Activated CD8-positive, alpha-beta memory T cell treated with anti-CD3 and anti-CD28 coated beads, Interleukin-2, amount 10 ng/mL, durations not matched to agents 7 days and 5 days (primary cell): ENCODE measurements around the gene FMNL3. TPM values are rescaled to one million over a fixed set of nuclear protein-coding genes. Genes with fewer than 3 reads are reported as not detected.

Experiments used
- ATAC-seq: fragments of 150-1000 bp; cut with Tn5 transposase; one replicate; pipeline ENCODE4 v1.10.0; 2021; ENCODE audit warnings: moderate library complexity
- CTCF ChIA-PET: fragments of 350-600 bp; sonication (Branson Sonifier 250); formaldehyde crosslinking; loops from one replicate; lab custom pipeline; 2021; ENCODE audit warnings: antibody characterized with exemption; lab: Charles Lee
- DNase-seq: peaks from one replicate; pipeline ENCODE4 v3.0.0-alpha.2; 2020
- H3K27ac Mint-ChIP-seq: one replicate; pipeline ENCODE4 v1.8.0; 2021; ENCODE audit warnings: mild to moderate bottlenecking, mixed read lengths
- H3K27me3 Mint-ChIP-seq: one replicate; pipeline ENCODE4 v1.8.0; 2021; ENCODE audit warnings: mixed read lengths
- H3K36me3 Mint-ChIP-seq: one replicate; pipeline ENCODE4 v1.8.0; 2021; ENCODE audit warnings: mild to moderate bottlenecking, mixed read lengths
- H3K4me1 Mint-ChIP-seq: one replicate; pipeline ENCODE4 v1.8.0; 2021; ENCODE audit warnings: mixed read lengths
- H3K4me3 Mint-ChIP-seq: one replicate; pipeline ENCODE4 v1.8.0; 2021; ENCODE audit warnings: mild to moderate bottlenecking, moderate library complexity, mixed read lengths
- H3K9me3 Mint-ChIP-seq: one replicate; pipeline ENCODE4 v1.8.0; 2022; ENCODE audit warnings: low read depth, mixed read lengths
- total RNA-seq, 2 experiments: library from RNA; stranded (reverse); gene quantifications; one replicate each; pipeline ENCODE4 v1.2.3, GENCODE V29; 2021

Gene FMNL3
- total RNA-seq, 2 experiments from 2014 or later: 44.2 to 50.5 TPM

GRCh38 chr12:49667325-49668090, 39.7 kb downstream of the FMNL3 start:
- Mint-ChIP-seq H3K4me3 (no peak overlapping the region), H3K36me3 (peaks cover 7% of the 10 kb centered on the region), H3K27me3 (no peaks in the 10 kb centered on the region), H3K9me3 (no peaks in the 10 kb centered on the region), H3K4me1 (peaks cover 70% of the 10 kb centered on the region), H3K27ac (peak overlapping the region; percentile 5)
- no peak for DNase-seq
- no peak for ATAC-seq
- CTCF ChIA-PET: interaction anchor here (1.3 to 2.5 kb wide), 2 partner anchors 12 to 23 kb away, joined by 3 to 15 read pairs; no protein-coding TSS in a partner anchor

GRCh38 chr12:49666176-49666575, 41.0 kb downstream of the FMNL3 start:
- H3K27ac Mint-ChIP-seq: no peak overlapping the region
- no peaks in the 10 kb centered on the region for H3K9me3 Mint-ChIP-seq
- H3K36me3 Mint-ChIP-seq: peaks cover 19% of the 10 kb centered on the region
- DNase-seq (no peak), ATAC-seq (no peak)
- H3K4me3 Mint-ChIP-seq: no peak overlapping the region
- peaks cover 70% of the 10 kb centered on the region for H3K4me1 Mint-ChIP-seq
- CTCF ChIA-PET: interaction anchor here (1.3 to 7.3 kb wide), 2 partner anchors 10 to 39 kb away, joined by 3 to 53 read pairs; partner anchors contain the start of gene FMNL3
- H3K27me3 Mint-ChIP-seq: no peaks in the 10 kb centered on the region

GRCh38 chr12:49665384-49665783, 41.8 kb downstream of the FMNL3 start:
- CTCF ChIA-PET: interaction anchor here (1.2 to 7.3 kb wide), 4 partner anchors 34 to 75 kb away, joined by 3 to 53 read pairs (median 12); partner anchors contain the start of genes FMNL3, PRPF40B and TMBIM6
- Mint-ChIP-seq H3K36me3 (peaks cover 24% of the 10 kb centered on the region), H3K9me3 (no peaks in the 10 kb centered on the region), H3K27ac (peak overlapping the region; percentile 94), H3K4me1 (peaks cover 70% of the 10 kb centered on the region), H3K27me3 (no peaks in the 10 kb centered on the region), H3K4me3 (no peak overlapping the region)
- no peak for DNase-seq
- no peak for ATAC-seq

- Mint-ChIP-seq H3K27me3 (no peaks in the 10 kb centered on the region), H3K9me3 (no peaks in the 10 kb centered on the region), H3K4me1 (peaks cover 65% of the 10 kb centered on the region), H3K36me3 (peaks cover 24% of the 10 kb centered on the region), H3K4me3 (no peak overlapping the region), H3K27ac (peak overlapping the region; percentile 94)
- CTCF ChIA-PET: interaction anchor here (1.2 to 7.3 kb wide), 8 partner anchors 9 to 76 kb away, joined by 3 to 53 read pairs (median 12); partner anchors contain the start of genes FMNL3, PRPF40B and TMBIM6
- DNase-seq (no peak), ATAC-seq (no peak)
Measured at GRCh38 chr12:49664591-49665239, 42.5 kb downstream of the FMNL3 start.

- CTCF ChIA-PET: interaction anchor here (1.1 to 7.3 kb wide), 7 partner anchors 10 to 77 kb away, joined by 3 to 53 read pairs (median 15); partner anchors contain the start of genes FMNL3 and TMBIM6
- H3K27ac Mint-ChIP-seq: peak overlapping the region; percentile 94
- no peak overlapping the region for H3K4me3 Mint-ChIP-seq
- H3K9me3 Mint-ChIP-seq: no peaks in the 10 kb centered on the region
- peaks cover 24% of the 10 kb centered on the region for H3K36me3 Mint-ChIP-seq
- ATAC-seq: no peak
- H3K27me3 Mint-ChIP-seq: no peaks in the 10 kb centered on the region
- H3K4me1 Mint-ChIP-seq: peaks cover 65% of the 10 kb centered on the region
- no peak for DNase-seq
Measured at GRCh38 chr12:49664167-49664566, 43.0 kb downstream of the FMNL3 start.

- Mint-ChIP-seq H3K9me3 (no peaks in the 10 kb centered on the region), H3K27ac (peak overlapping the region; percentile 94), H3K36me3 (peaks cover 23% of the 10 kb centered on the region), H3K4me1 (peaks cover 62% of the 10 kb centered on the region), H3K27me3 (no peaks in the 10 kb centered on the region), H3K4me3 (peak overlapping the region; percentile 48)
- CTCF ChIA-PET: interaction anchor here (0.9 to 7.3 kb wide), 14 partner anchors 8 to 321 kb away, joined by 3 to 53 read pairs (median 5); partner anchors contain the start of genes FMNL3 and TMBIM6
- ATAC-seq: peak; percentile 98
- peak; percentile 90 for DNase-seq
Measured at GRCh38 chr12:49662998-49663843, 44.0 kb downstream of the FMNL3 start.

GRCh38 chr12:49661746-49662145, 45.5 kb downstream of the FMNL3 start:
- ATAC-seq: no peak
- CTCF ChIA-PET: interaction anchor here (0.8 to 7.3 kb wide), 7 partner anchors 14 to 167 kb away, joined by 3 to 53 read pairs (median 6); partner anchors contain the start of genes FMNL3, NCKAP5L and TMBIM6
- Mint-ChIP-seq H3K4me1 (peaks cover 49% of the 10 kb centered on the region), H3K27ac (peak overlapping the region; percentile 94), H3K36me3 (peaks cover 29% of the 10 kb centered on the region), H3K27me3 (no peaks in the 10 kb centered on the region), H3K9me3 (no peaks in the 10 kb centered on the region), H3K4me3 (no peak overlapping the region)
- DNase-seq: no peak

GRCh38 chr12:49661191-49661590, 46.0 kb downstream of the FMNL3 start:
- Mint-ChIP-seq H3K4me3 (no peak overlapping the region), H3K27me3 (no peaks in the 10 kb centered on the region), H3K36me3 (peaks cover 29% of the 10 kb centered on the region), H3K9me3 (no peaks in the 10 kb centered on the region), H3K4me1 (peaks cover 51% of the 10 kb centered on the region), H3K27ac (peak overlapping the region; percentile 94)
- CTCF ChIA-PET: interaction anchor here (1.0 to 7.3 kb wide), 4 partner anchors 12 to 44 kb away, joined by 3 to 53 read pairs (median 5); partner anchors contain the start of gene FMNL3
- ATAC-seq: no peak
- no peak for DNase-seq

- H3K4me3 Mint-ChIP-seq: no peak overlapping the region
- no peak for ATAC-seq
- peaks cover 30% of the 10 kb centered on the region for H3K36me3 Mint-ChIP-seq
Measured at GRCh38 chr12:49659753-49660152, 47.5 kb downstream of the FMNL3 start.

GRCh38 chr12:49658276-49658675, 48.9 kb downstream of the FMNL3 start:
- Mint-ChIP-seq H3K4me1 (peaks cover 32% of the 10 kb centered on the region), H3K4me3 (no peak overlapping the region), H3K9me3 (no peaks in the 10 kb centered on the region), H3K27me3 (no peaks in the 10 kb centered on the region), H3K27ac (no peak overlapping the region), H3K36me3 (peaks cover 36% of the 10 kb centered on the region)
- ATAC-seq (no peak), DNase-seq (no peak)
- CTCF ChIA-PET: interaction anchor here (0.9 to 3.8 kb wide), 4 partner anchors 10 to 22 kb away, joined by 3 to 14 read pairs (median 4); no protein-coding TSS in a partner anchor

More at GRCh38 chr12:49659753-49660152, 47.5 kb downstream of the FMNL3 start:
- DNase-seq: no peak
- H3K4me1 Mint-ChIP-seq: peaks cover 46% of the 10 kb centered on the region
- CTCF ChIA-PET: interaction anchor here (1.1 to 7.3 kb wide), 5 partner anchors 11 to 46 kb away, joined by 3 to 53 read pairs (median 4); partner anchors contain the start of gene FMNL3
- H3K27ac Mint-ChIP-seq: no peak overlapping the region
- H3K9me3 Mint-ChIP-seq: no peaks in the 10 kb centered on the region
- no peaks in the 10 kb centered on the region for H3K27me3 Mint-ChIP-seq

GRCh38 chr12:49655595-49656236, 51.5 kb downstream of the FMNL3 start:
- DNase-seq: no peak
- Mint-ChIP-seq H3K36me3 (peaks cover 20% of the 10 kb centered on the region), H3K4me1 (peaks cover 8% of the 10 kb centered on the region), H3K4me3 (no peak overlapping the region), H3K9me3 (no peaks in the 10 kb centered on the region), H3K27me3 (no peaks in the 10 kb centered on the region), H3K27ac (no peak overlapping the region)
- no peak for ATAC-seq
- CTCF ChIA-PET: interaction anchor here (0.9 to 3.8 kb wide), 5 partner anchors 10 to 51 kb away, joined by 3 to 14 read pairs (median 3); partner anchors contain the start of gene FMNL3

GRCh38 chr12:49654715-49655114, 52.5 kb downstream of the FMNL3 start:
- CTCF ChIA-PET: interaction anchor here (0.7 to 2.6 kb wide), 9 partner anchors 10 to 54 kb away, joined by 3 to 13 read pairs (median 5); partner anchors contain the start of gene PRPF40B
- no peak overlapping the region for H3K27ac Mint-ChIP-seq
- ATAC-seq (no peak), DNase-seq (no peak)
- H3K27me3 Mint-ChIP-seq: no peaks in the 10 kb centered on the region
- H3K36me3 Mint-ChIP-seq: peaks cover 16% of the 10 kb centered on the region
- peaks cover 4% of the 10 kb centered on the region for H3K4me1 Mint-ChIP-seq
- H3K4me3 Mint-ChIP-seq: no peak overlapping the region
- no peaks in the 10 kb centered on the region for H3K9me3 Mint-ChIP-seq
